ENCODE measurements around the gene CFAP73.

The CFAP73 gene

DNA sequence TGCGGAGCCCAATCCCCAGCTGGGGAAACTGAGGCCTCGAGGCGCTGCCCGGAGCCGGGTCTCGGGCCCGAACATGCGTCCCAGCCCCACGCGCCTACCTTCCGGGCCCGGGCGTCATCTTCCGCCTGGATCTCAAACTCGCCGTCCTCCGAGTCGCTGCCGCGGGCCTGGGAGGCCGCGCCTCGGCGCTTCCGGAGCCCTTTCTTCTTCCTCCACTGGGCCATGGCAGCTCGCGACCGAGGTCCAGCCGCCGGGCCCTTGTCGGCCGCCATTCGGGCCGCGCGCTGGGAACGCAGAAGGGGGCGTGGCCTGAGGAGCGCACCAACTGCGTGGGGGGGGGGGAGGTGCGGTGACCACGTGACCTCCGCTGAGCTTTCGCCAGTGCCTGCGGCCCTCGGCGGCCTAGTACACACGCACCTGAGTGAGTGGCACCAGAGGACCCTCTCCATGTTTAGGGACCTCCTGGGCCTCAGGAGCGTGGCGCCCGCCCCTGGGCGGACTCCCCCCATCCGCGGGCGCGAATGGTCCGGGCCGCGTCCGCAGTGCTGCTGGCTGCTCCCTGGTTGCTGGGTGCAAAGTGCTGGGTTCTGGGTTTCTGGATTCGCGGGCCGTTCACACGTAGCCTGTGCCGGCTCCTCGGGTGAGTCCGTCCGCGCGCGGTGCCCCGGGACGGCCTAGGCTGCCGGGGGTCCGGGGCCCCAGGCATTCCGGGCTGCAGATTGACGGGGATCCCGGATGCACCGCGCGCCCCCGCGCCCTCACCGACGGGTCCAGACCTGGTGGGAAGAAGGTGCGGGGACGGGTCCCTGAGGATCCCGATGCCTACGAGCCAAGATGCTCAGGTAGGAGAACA, 35.9 kb downstream of the CFAP73 start, which contains the start of the genes DDX54 and RITA1:
Gene DDX54, minus strand, starts transcription at position 299 of the 853 bp plus-strand sequence. Its CDS starts 27 bp downstream, at position 272.
Gene RITA1, plus strand, starts transcription at position 542 of the 853 bp plus-strand sequence. CDS start 1,026 bp downstream, outside the sequence.
- peak within 1 kb of the TSS; percentile 96 for H3K4me3 ChIP-seq (ENCODE audit: low read length)
- peaks cover 16% of the 10 kb centered on the region for H3K4me1 ChIP-seq (ENCODE audit: control insufficient read depth, insufficient read depth, low read length)
- H3K9ac ChIP-seq (ENCODE audit: low read length): peak within 1 kb of the TSS; percentile 99
- peak; percentile 85 for DNase-seq (ENCODE audit: low read depth)
- H3K9me3 ChIP-seq (ENCODE audit: control insufficient read depth, low read length): no peaks in the 10 kb centered on the region
- H3K27me3 ChIP-seq (replicated peaks; ENCODE audit: control insufficient read depth, insufficient read depth, low read length): no peaks in the 10 kb centered on the region
- peaks cover 2% of the 10 kb centered on the region for H3K36me3 ChIP-seq (ENCODE audit: control insufficient read depth, insufficient read depth, low read length, severe bottlenecking)

DNA sequence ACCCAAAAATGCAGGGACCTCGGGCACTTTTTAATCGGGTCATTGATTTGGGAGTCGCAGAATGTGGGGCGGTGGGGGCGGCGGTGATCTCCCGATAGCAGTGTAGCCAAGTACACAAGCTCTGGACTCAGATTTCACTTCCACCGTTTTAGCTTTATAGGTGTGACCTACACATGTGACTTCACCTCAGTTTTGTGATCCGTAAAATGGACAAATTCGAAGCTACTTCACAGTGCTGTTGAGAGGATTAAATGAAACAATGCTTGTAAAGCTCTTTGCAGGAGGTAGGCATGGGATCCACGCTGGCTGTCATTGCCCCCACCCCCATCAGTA, 36.5 kb downstream of the CFAP73 start:
- DNase-seq (ENCODE audit: low read depth): no peak
- Histone ChIP-seq H3K4me3 (ENCODE audit: low read length) (peak overlapping the region; percentile 96), H3K27me3 (replicated peaks; ENCODE audit: control insufficient read depth, insufficient read depth, low read length) (no peaks in the 10 kb centered on the region), H3K4me1 (ENCODE audit: control insufficient read depth, insufficient read depth, low read length) (peaks cover 16% of the 10 kb centered on the region), H3K36me3 (ENCODE audit: control insufficient read depth, insufficient read depth, low read length, severe bottlenecking) (no peaks in the 10 kb centered on the region), H3K9me3 (ENCODE audit: control insufficient read depth, low read length) (no peaks in the 10 kb centered on the region), H3K9ac (ENCODE audit: low read length) (peak overlapping the region; percentile 99)

DNA sequence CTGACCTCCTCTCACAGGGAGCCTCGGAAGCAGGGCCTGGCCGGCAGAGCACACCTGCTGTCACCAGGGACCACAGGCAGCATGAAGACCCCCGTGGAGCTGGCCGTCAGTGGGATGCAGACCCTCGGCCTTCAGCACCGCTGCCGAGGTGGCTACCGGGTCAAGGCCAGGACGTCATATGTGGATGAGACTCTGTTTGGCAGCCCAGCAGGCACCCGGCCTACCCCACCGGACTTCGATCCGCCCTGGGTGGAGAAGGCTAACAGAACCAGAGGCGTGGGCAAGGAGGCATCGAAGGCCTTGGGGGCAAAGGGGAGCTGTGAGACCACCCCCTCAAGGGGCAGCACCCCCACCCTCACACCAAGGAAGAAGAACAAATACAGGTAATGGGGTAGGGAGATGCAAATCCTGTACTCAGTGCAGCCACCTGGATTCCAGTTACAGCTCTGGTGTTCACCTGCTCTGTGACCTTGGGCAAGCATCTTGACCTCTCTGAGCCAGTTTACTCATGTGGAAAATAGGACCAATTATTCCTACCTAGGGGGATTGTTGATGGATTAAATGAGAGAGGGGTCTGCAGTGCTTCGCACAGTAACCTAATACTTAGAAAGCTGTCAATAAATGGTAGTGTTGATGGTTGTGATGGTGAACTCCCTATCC, 37.3 kb downstream of the CFAP73 start:
- no peaks in the 10 kb centered on the region for H3K9me3 ChIP-seq (ENCODE audit: control insufficient read depth, low read length)
- peak overlapping the region; percentile 99 for H3K9ac ChIP-seq (ENCODE audit: low read length)
- H3K4me1 ChIP-seq (ENCODE audit: control insufficient read depth, insufficient read depth, low read length): peaks cover 16% of the 10 kb centered on the region
- peaks cover 7% of the 10 kb centered on the region for H3K36me3 ChIP-seq (ENCODE audit: control insufficient read depth, insufficient read depth, low read length, severe bottlenecking)
- no peak for DNase-seq (ENCODE audit: low read depth)
- H3K4me3 ChIP-seq (ENCODE audit: low read length): peak overlapping the region; percentile 96
- no peaks in the 10 kb centered on the region for H3K27me3 ChIP-seq (replicated peaks; ENCODE audit: control insufficient read depth, insufficient read depth, low read length)

DNA sequence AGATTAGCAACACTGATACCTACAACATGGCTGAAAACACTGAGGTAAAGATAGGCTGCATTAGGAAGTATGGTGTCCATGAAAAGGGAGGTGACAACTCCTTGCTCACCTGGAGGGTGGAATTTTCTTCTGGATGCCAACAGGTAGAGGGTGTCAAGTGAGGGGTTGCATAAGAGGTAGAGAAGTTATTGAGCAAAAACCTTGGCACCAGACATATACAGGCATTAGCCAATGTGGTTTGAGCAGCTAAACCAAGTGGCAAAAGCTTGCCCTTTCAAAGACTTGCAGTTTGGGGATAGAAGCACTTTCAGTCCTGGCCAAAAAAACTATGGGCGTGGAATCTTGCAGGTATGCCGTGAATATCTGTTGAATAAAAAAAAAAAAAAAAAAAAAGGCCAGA, 39.8 kb downstream of the CFAP73 start:
- no peaks in the 10 kb centered on the region for H3K9me3 ChIP-seq (ENCODE audit: control insufficient read depth, low read length)
- H3K9ac ChIP-seq (ENCODE audit: low read length): no peak overlapping the region
- peaks cover 18% of the 10 kb centered on the region for H3K36me3 ChIP-seq (ENCODE audit: control insufficient read depth, insufficient read depth, low read length, severe bottlenecking)
- H3K27me3 ChIP-seq (replicated peaks; ENCODE audit: control insufficient read depth, insufficient read depth, low read length): no peaks in the 10 kb centered on the region
- H3K4me1 ChIP-seq (ENCODE audit: control insufficient read depth, insufficient read depth, low read length): peaks cover 19% of the 10 kb centered on the region
- no peak for DNase-seq (ENCODE audit: low read depth)
- no peak overlapping the region for H3K4me3 ChIP-seq (ENCODE audit: low read length)

DNA sequence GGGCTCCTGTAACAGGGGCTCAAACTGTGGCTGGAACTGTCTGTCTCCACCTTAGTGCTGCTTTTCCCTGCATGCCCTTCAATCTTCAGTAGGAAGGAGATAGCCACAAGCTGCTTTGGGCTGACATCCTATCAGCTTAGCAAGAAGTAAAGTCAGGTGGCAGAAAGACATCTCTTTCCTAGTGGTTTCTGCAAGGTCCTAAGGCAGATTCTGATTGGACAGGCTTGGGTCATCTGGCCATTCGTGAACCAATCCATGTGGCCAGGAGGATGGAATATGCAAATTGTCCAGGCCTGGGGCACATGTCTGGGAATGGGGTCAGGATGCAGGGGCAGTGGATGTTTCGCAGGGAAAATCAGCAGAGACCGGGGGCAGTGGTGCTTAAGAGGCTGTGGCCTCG, 41.2 kb downstream of the CFAP73 start:
- peak; percentile 21 for DNase-seq (ENCODE audit: low read depth)
- H3K4me3 ChIP-seq (ENCODE audit: low read length): no peak overlapping the region
- no peaks in the 10 kb centered on the region for H3K27me3 ChIP-seq (replicated peaks; ENCODE audit: control insufficient read depth, insufficient read depth, low read length)
- peaks cover 18% of the 10 kb centered on the region for H3K36me3 ChIP-seq (ENCODE audit: control insufficient read depth, insufficient read depth, low read length, severe bottlenecking)
- H3K4me1 ChIP-seq (ENCODE audit: control insufficient read depth, insufficient read depth, low read length): peaks cover 28% of the 10 kb centered on the region
- H3K9ac ChIP-seq (ENCODE audit: low read length): no peak overlapping the region
- no peaks in the 10 kb centered on the region for H3K9me3 ChIP-seq (ENCODE audit: control insufficient read depth, low read length)

DNA sequence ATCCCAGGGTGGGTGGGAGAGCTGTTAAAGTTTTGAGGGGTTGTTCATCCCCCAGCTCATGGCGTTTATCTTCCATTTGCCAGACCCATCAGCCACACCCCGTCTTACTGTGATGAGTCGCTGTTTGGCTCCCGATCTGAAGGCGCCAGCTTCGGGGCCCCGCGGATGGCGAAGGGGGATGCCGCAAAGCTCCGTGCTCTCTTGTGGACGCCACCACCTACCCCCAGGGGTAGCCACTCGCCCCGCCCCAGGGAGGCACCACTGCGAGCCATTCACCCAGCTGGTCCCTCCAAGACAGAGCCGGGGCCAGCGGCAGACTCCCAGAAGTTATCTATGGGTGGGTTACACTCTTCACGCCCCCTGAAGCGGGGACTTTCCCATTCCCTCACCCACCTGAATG, 41.7 kb downstream of the CFAP73 start:
- peaks cover 25% of the 10 kb centered on the region for H3K4me1 ChIP-seq (ENCODE audit: control insufficient read depth, insufficient read depth, low read length)
- DNase-seq (ENCODE audit: low read depth): no peak
- no peak overlapping the region for H3K9ac ChIP-seq (ENCODE audit: low read length)
- no peak overlapping the region for H3K4me3 ChIP-seq (ENCODE audit: low read length)
- no peaks in the 10 kb centered on the region for H3K27me3 ChIP-seq (replicated peaks; ENCODE audit: control insufficient read depth, insufficient read depth, low read length)
- no peaks in the 10 kb centered on the region for H3K9me3 ChIP-seq (ENCODE audit: control insufficient read depth, low read length)
- H3K36me3 ChIP-seq (ENCODE audit: control insufficient read depth, insufficient read depth, low read length, severe bottlenecking): peaks cover 18% of the 10 kb centered on the region

DNA sequence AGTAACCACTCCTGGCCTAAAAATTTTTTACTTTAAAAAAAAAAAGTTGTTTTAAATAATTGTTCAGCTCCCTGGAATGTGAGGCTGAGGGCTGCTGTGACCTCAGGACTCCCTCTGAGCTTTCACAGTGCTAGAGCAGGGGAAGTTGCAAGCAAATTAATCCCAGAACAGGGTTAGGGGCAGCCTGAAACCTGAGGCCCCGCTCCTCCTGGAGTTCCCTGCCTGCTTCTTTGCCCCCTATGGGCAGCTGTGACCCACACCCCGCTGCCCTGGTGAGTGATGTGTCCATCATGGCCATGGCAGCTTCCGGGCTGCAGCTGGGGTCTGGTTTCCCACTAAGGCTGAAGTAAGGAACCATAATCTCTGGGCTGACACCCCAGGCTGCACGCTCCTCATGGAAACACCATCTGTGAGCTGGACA, 45.5 kb downstream of the CFAP73 start:
- H3K4me3 ChIP-seq (ENCODE audit: low read length): no peak overlapping the region
- H3K4me1 ChIP-seq (ENCODE audit: control insufficient read depth, insufficient read depth, low read length): peaks cover 19% of the 10 kb centered on the region
- peak; percentile 64 for DNase-seq (ENCODE audit: low read depth)
- peak overlapping the region; percentile 37 for H3K9ac ChIP-seq (ENCODE audit: low read length)
- H3K9me3 ChIP-seq (ENCODE audit: control insufficient read depth, low read length): no peaks in the 10 kb centered on the region
- peaks cover 18% of the 10 kb centered on the region for H3K36me3 ChIP-seq (ENCODE audit: control insufficient read depth, insufficient read depth, low read length, severe bottlenecking)
- H3K27me3 ChIP-seq (replicated peaks; ENCODE audit: control insufficient read depth, insufficient read depth, low read length): no peaks in the 10 kb centered on the region

DNA sequence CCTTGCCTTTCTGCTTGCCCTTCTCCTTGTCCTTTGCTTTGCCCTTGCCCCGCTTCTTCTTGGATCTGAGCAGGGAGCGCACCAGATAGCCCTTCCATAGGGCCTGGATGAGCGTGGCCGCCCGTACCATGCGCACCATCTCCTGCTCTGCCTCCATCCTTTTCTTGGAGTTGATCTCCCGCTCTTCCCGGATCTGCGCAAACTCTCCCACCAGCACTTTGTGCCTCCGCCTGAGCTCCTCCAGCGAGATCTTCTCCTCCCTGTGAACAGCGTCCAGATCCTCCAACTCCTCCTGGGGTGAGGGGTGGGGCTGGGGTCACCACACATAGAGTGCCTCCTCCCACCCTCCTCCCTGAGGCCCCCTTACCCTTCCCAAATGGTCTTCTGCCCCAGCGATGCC, 46.1 kb downstream of the CFAP73 start:
- no peak overlapping the region for H3K9ac ChIP-seq (ENCODE audit: low read length)
- H3K27me3 ChIP-seq (replicated peaks; ENCODE audit: control insufficient read depth, insufficient read depth, low read length): no peaks in the 10 kb centered on the region
- H3K4me3 ChIP-seq (ENCODE audit: low read length): no peak overlapping the region
- H3K9me3 ChIP-seq (ENCODE audit: control insufficient read depth, low read length): no peaks in the 10 kb centered on the region
- H3K36me3 ChIP-seq (ENCODE audit: control insufficient read depth, insufficient read depth, low read length, severe bottlenecking): peaks cover 18% of the 10 kb centered on the region
- peaks cover 19% of the 10 kb centered on the region for H3K4me1 ChIP-seq (ENCODE audit: control insufficient read depth, insufficient read depth, low read length)
- no peak for DNase-seq (ENCODE audit: low read depth)

DNA sequence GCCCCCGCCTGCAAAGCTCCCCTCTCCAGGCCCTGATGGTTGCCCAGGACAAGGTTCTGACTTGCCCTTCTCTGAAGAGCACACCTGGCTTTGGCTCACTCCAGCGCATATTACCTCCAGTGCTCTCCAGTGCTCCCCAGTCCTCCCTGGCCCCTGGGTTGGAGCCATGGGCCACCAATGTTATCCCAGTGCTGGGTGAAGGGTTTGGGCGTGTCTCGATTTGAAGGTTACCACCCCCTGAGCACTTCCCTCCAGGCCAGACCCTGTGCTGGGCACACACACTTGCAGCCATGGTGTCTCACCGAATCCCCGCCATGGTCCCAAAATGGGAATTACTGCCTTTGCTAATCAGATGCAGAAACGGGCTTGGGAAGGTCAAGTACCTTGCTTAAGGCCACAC, 47.1 kb downstream of the CFAP73 start:
- peaks cover 19% of the 10 kb centered on the region for H3K4me1 ChIP-seq (ENCODE audit: control insufficient read depth, insufficient read depth, low read length)
- H3K9ac ChIP-seq (ENCODE audit: low read length): no peak overlapping the region
- H3K27me3 ChIP-seq (replicated peaks; ENCODE audit: control insufficient read depth, insufficient read depth, low read length): no peaks in the 10 kb centered on the region
- H3K9me3 ChIP-seq (ENCODE audit: control insufficient read depth, low read length): no peaks in the 10 kb centered on the region
- no peak overlapping the region for H3K4me3 ChIP-seq (ENCODE audit: low read length)
- H3K36me3 ChIP-seq (ENCODE audit: control insufficient read depth, insufficient read depth, low read length, severe bottlenecking): peaks cover 13% of the 10 kb centered on the region
- no peak for DNase-seq (ENCODE audit: low read depth)

DNA sequence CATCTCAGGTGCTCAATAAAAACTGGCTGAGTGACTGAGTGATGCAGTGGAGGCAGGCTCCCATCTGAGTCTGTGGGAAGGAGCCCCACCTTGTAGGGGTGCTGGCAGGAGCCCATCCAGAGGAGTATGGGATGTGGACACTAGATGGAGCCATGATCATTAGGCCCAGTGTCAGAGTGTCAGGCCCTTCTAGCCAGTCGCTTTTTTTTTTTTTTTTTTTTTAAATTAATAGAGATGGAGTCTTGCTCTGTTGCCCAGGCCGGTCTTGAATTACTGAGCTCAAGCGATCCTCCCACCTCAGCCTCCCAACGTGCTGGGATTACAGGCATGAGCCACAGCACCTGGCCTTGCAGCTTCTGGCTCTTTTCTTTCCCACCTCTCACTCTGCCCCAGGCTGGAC, 47.5 kb downstream of the CFAP73 start:
- peak; percentile 86 for DNase-seq (ENCODE audit: low read depth)
- Histone ChIP-seq H3K4me1 (ENCODE audit: control insufficient read depth, insufficient read depth, low read length) (peaks cover 19% of the 10 kb centered on the region), H3K36me3 (ENCODE audit: control insufficient read depth, insufficient read depth, low read length, severe bottlenecking) (peaks cover 9% of the 10 kb centered on the region), H3K9ac (ENCODE audit: low read length) (no peak overlapping the region), H3K27me3 (replicated peaks; ENCODE audit: control insufficient read depth, insufficient read depth, low read length) (no peaks in the 10 kb centered on the region), H3K4me3 (ENCODE audit: low read length) (no peak overlapping the region), H3K9me3 (ENCODE audit: control insufficient read depth, low read length) (no peaks in the 10 kb centered on the region)

DNA sequence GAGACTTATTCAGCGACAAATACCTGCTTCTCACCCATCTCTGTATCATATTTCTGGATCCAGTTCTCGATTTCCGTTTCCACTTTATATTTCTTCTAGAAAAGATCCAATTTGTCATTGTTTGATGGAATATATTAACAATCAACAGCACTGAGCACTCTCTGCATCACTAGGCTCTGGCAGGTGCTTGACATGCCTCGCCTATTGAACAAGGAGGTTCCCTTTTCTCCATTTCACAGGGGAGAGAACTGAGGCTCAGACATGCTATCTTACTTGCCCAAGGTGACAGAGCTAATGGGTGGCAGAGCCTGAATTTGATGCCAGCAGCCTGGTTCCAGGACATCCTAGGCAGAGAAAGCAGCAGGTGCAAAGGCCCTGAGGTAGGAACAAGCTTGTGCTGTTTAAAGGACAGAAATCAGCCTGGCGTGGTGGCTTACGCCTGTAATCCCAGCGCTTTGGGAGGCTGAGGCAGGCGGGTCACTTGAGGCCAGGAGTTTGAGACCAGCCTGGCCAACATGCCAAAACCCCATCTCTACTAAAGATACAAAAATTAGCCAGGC, 48.1 kb downstream of the CFAP73 start:
- peaks cover 19% of the 10 kb centered on the region for H3K4me1 ChIP-seq (ENCODE audit: control insufficient read depth, insufficient read depth, low read length)
- no peak overlapping the region for H3K4me3 ChIP-seq (ENCODE audit: low read length)
- peaks cover 3% of the 10 kb centered on the region for H3K36me3 ChIP-seq (ENCODE audit: control insufficient read depth, insufficient read depth, low read length, severe bottlenecking)
- DNase-seq (ENCODE audit: low read depth): no peak
- H3K9ac ChIP-seq (ENCODE audit: low read length): no peak overlapping the region
- H3K27me3 ChIP-seq (replicated peaks; ENCODE audit: control insufficient read depth, insufficient read depth, low read length): no peaks in the 10 kb centered on the region
- H3K9me3 ChIP-seq (ENCODE audit: control insufficient read depth, low read length): no peaks in the 10 kb centered on the region

Measured in adipocyte (in vitro differentiated cells).